IPS-15b (cell line): ENCODE results near the gene TNS4.

Experiments used
- H3K27me3 ChIP-seq: one replicate; pipeline ENCODE4 v1.6.1; 2013; ENCODE audit warnings: low read length; ENCODE audit not compliant: control insufficient read depth, insufficient read depth
- H3K36me3 ChIP-seq: one replicate; pipeline ENCODE4 v1.6.1; 2013; ENCODE audit warnings: low read length; ENCODE audit not compliant: control insufficient read depth, insufficient read depth
- H3K4me1 ChIP-seq: one replicate; pipeline ENCODE4 v1.6.1; 2013; ENCODE audit warnings: mild to moderate bottlenecking, low read length; ENCODE audit not compliant: control insufficient read depth, insufficient read depth
- H3K4me3 ChIP-seq: one replicate; pipeline ENCODE4 v1.5.1; 2013; ENCODE audit warnings: low read depth, low read length
- H3K9ac ChIP-seq: one replicate; pipeline ENCODE4 v1.6.1; 2013; ENCODE audit warnings: low read depth, mild to moderate bottlenecking, low read length
- H3K9me3 ChIP-seq: one replicate; pipeline ENCODE4 v1.6.1; 2013; ENCODE audit warnings: mild to moderate bottlenecking, low read length; ENCODE audit not compliant: control insufficient read depth, insufficient read depth

The TNS4 gene

GRCh38 chr17:40442392-40443195 is 58.8 kb downstream of the TNS4 start:
- Histone ChIP-seq H3K36me3 (no peaks in the 10 kb centered on the region), H3K4me3 (peak overlapping the region; percentile 55), H3K27me3 (peaks cover 5% of the 10 kb centered on the region), H3K9ac (peak overlapping the region; percentile 65), H3K9me3 (no peaks in the 10 kb centered on the region), H3K4me1 (peaks cover 13% of the 10 kb centered on the region)

GRCh38 chr17:40440166-40440565 is 61.3 kb downstream of the TNS4 start:
- Histone ChIP-seq H3K27me3 (peaks cover 5% of the 10 kb centered on the region), H3K4me1 (peaks cover 8% of the 10 kb centered on the region), H3K36me3 (no peaks in the 10 kb centered on the region), H3K9ac (no peak overlapping the region), H3K9me3 (no peaks in the 10 kb centered on the region), H3K4me3 (no peak overlapping the region)

- Histone ChIP-seq H3K27me3 (peaks cover 3% of the 10 kb centered on the region), H3K4me1 (peaks cover 3% of the 10 kb centered on the region), H3K9ac (no peak overlapping the region), H3K36me3 (no peaks in the 10 kb centered on the region), H3K9me3 (no peaks in the 10 kb centered on the region), H3K4me3 (no peak overlapping the region)
Observed at GRCh38 chr17:40437095-40437732, 64.2 kb downstream of the TNS4 start.

GRCh38 chr17:40436636-40437035 is 64.8 kb downstream of the TNS4 start:
- H3K9ac ChIP-seq: no peak overlapping the region
- peaks cover 3% of the 10 kb centered on the region for H3K27me3 ChIP-seq
- H3K36me3 ChIP-seq: no peaks in the 10 kb centered on the region
- peaks cover 3% of the 10 kb centered on the region for H3K4me1 ChIP-seq
- H3K4me3 ChIP-seq: no peak overlapping the region
- no peaks in the 10 kb centered on the region for H3K9me3 ChIP-seq

- H3K4me3 ChIP-seq: no peak overlapping the region
- no peaks in the 10 kb centered on the region for H3K9me3 ChIP-seq
- H3K9ac ChIP-seq: peak overlapping the region; percentile 63
- H3K4me1 ChIP-seq: peaks cover 3% of the 10 kb centered on the region
- peaks cover 3% of the 10 kb centered on the region for H3K27me3 ChIP-seq
- H3K36me3 ChIP-seq: no peaks in the 10 kb centered on the region
Observed at GRCh38 chr17:40433551-40434415, 67.6 kb downstream of the TNS4 start.

GRCh38 chr17:40432864-40433528 is 68.4 kb downstream of the TNS4 start:
- peaks cover 3% of the 10 kb centered on the region for H3K4me1 ChIP-seq
- no peak overlapping the region for H3K4me3 ChIP-seq
- H3K36me3 ChIP-seq: no peaks in the 10 kb centered on the region
- H3K27me3 ChIP-seq: peaks cover 3% of the 10 kb centered on the region
- no peaks in the 10 kb centered on the region for H3K9me3 ChIP-seq
- peak overlapping the region; percentile 63 for H3K9ac ChIP-seq

- Histone ChIP-seq H3K9ac (no peak overlapping the region), H3K36me3 (no peaks in the 10 kb centered on the region), H3K27me3 (peaks cover 3% of the 10 kb centered on the region), H3K9me3 (no peaks in the 10 kb centered on the region), H3K4me3 (no peak overlapping the region), H3K4me1 (peaks cover 3% of the 10 kb centered on the region)
Observed at GRCh38 chr17:40431231-40431602, 70.2 kb downstream of the TNS4 start.

- Histone ChIP-seq H3K9ac (no peak overlapping the region), H3K9me3 (no peaks in the 10 kb centered on the region), H3K4me3 (no peak overlapping the region), H3K27me3 (peaks cover 3% of the 10 kb centered on the region), H3K4me1 (peaks cover 3% of the 10 kb centered on the region), H3K36me3 (no peaks in the 10 kb centered on the region)
Observed at GRCh38 chr17:40430272-40431230, 70.9 kb downstream of the TNS4 start.

- Histone ChIP-seq H3K4me1 (peaks cover 7% of the 10 kb centered on the region), H3K9me3 (no peaks in the 10 kb centered on the region), H3K36me3 (no peaks in the 10 kb centered on the region), H3K27me3 (no peaks in the 10 kb centered on the region), H3K9ac (no peak overlapping the region), H3K4me3 (no peak overlapping the region)
Observed at GRCh38 chr17:40427002-40427491, 74.4 kb downstream of the TNS4 start.
